CD14-positive monocyte (primary cell): Measurements from ENCODE around the gene TMEM237. TPM values are rescaled to one million over a fixed set of nuclear protein-coding genes. Genes with fewer than 3 reads are reported as not detected.

Experiments used
- DNase-seq, 3 donors: peaks; one replicate each; pipeline ENCODE4 v3.0.0-alpha.2; 2011 to 2022
- H2AFZ ChIP-seq: 2 replicates; pipeline ENCODE4 v1.6.0; 2012; ENCODE audit warnings: mild to moderate bottlenecking, low read depth, low read length, inconsistent platforms; ENCODE audit not compliant: insufficient read depth, poor library complexity, severe bottlenecking
- H3K27ac ChIP-seq, 2 donors: 1 replicate in 1 of 2; 2 replicates in 1 of 2; pipeline ENCODE4 v1.5.1; 2012 to 2013; ENCODE audit warnings: low read length in 2 of 2, control low read depth in 1 of 2, inconsistent platforms in 1 of 2, low read depth in 1 of 2, mild to moderate bottlenecking in 1 of 2
- H3K27me3 ChIP-seq, 2 donors: one replicate each; pipeline versions ENCODE4 v1.6.0 to v1.6.1; 2011 to 2013; ENCODE audit warnings: low read length in 2 of 2; ENCODE audit not compliant: control insufficient read depth in 2 of 2, insufficient read depth in 2 of 2
- H3K36me3 ChIP-seq, 2 donors: replicated peaks in 1 of 2; 1 replicate in 1 of 2; 2 replicates in 1 of 2; pipeline versions ENCODE4 v1.5.1 to v1.6.1; 2012 to 2013; ENCODE audit warnings: low read length in 2 of 2, control low read depth in 1 of 2, inconsistent platforms in 1 of 2, mild to moderate bottlenecking in 1 of 2; ENCODE audit not compliant: insufficient read depth in 2 of 2, control insufficient read depth in 1 of 2
- H3K4me1 ChIP-seq, 2 donors: 1 replicate in 1 of 2; 2 replicates in 1 of 2; pipeline versions ENCODE4 v1.5.1 to v1.6.1; 2012 to 2013; ENCODE audit warnings: low read length in 2 of 2, control low read depth in 1 of 2, inconsistent platforms in 1 of 2, mild to moderate bottlenecking in 1 of 2, moderate library complexity in 1 of 2; ENCODE audit not compliant: insufficient read depth in 2 of 2, control insufficient read depth in 1 of 2
- H3K4me2 ChIP-seq: replicated peaks from 2 replicates; pipeline ENCODE3; 2012; ENCODE audit warnings: low read length, moderate library complexity, mild to moderate bottlenecking; ENCODE audit not compliant: poor library complexity, severe bottlenecking; ENCODE audit errors: extremely low read depth
- H3K4me3 ChIP-seq, 3 experiments: fragments of 200-600 bp in 1 of 3; sonication (generic) in 1 of 3; replicated peaks in 1 of 3; 1 replicate in 2 of 3; 2 replicates in 1 of 3; pipeline ENCODE4 v1.5.1; 2011 to 2013; ENCODE audit warnings: low read length in 3 of 3, mild to moderate bottlenecking in 3 of 3, control low read depth in 2 of 3, low read depth in 2 of 3, inconsistent platforms in 1 of 3, moderate library complexity in 1 of 3
- H3K79me2 ChIP-seq: 2 replicates; pipeline ENCODE4 v1.6.0; 2012; ENCODE audit warnings: mild to moderate bottlenecking, control low read depth, inconsistent platforms, low read length, moderate library complexity; ENCODE audit not compliant: insufficient read depth
- H3K9ac ChIP-seq: 2 replicates; pipeline ENCODE4 v1.6.0; 2017; ENCODE audit warnings: low read length, mild to moderate bottlenecking; ENCODE audit not compliant: insufficient read depth, poor library complexity, severe bottlenecking
- H3K9me3 ChIP-seq, 2 donors: replicated peaks in 1 of 2; 1 replicate in 1 of 2; 2 replicates in 1 of 2; pipeline versions ENCODE4 v1.5.1 to v1.6.1; 2012 to 2013; ENCODE audit warnings: low read length in 2 of 2, control low read depth in 1 of 2; ENCODE audit not compliant: control insufficient read depth in 1 of 2, insufficient read depth in 1 of 2
- H4K20me1 ChIP-seq: 2 replicates; pipeline ENCODE4 v1.6.0; 2012; ENCODE audit warnings: mild to moderate bottlenecking, low read length, control low read depth, moderate library complexity; ENCODE audit not compliant: insufficient read depth
- H3K27ac Mint-ChIP-seq, 7 donors: one replicate each; pipeline ENCODE4 v1.8.0; 2020; ENCODE audit warnings: mild to moderate bottlenecking in 7 of 7, mixed read lengths in 7 of 7, moderate library complexity in 6 of 7, inconsistent platforms in 2 of 7
- H3K27me3 Mint-ChIP-seq, 3 donors: one replicate each; pipeline ENCODE4 v1.8.0; 2021 to 2022; ENCODE audit warnings: low read depth in 3 of 3, mild to moderate bottlenecking in 3 of 3, mixed read lengths in 3 of 3, moderate library complexity in 3 of 3, inconsistent platforms in 1 of 3
- H3K36me3 Mint-ChIP-seq, 2 donors: one replicate each; pipeline ENCODE4 v1.8.0; 2020; ENCODE audit warnings: mixed read lengths in 2 of 2, inconsistent platforms in 1 of 2, mild to moderate bottlenecking in 1 of 2
- H3K4me1 Mint-ChIP-seq: one replicate; pipeline ENCODE4 v1.8.0; 2020; ENCODE audit warnings: mild to moderate bottlenecking, mixed read lengths
- H3K4me3 Mint-ChIP-seq, 2 donors: one replicate each; pipeline ENCODE4 v1.8.0; 2020; ENCODE audit warnings: mild to moderate bottlenecking in 2 of 2, mixed read lengths in 2 of 2, moderate library complexity in 1 of 2
- H3K9me3 Mint-ChIP-seq, 7 donors: one replicate each; pipeline ENCODE4 v1.8.0; 2020 to 2022; ENCODE audit warnings: mixed read lengths in 7 of 7, mild to moderate bottlenecking in 6 of 7, moderate library complexity in 6 of 7, inconsistent platforms in 2 of 7
- CTCF ChIP-seq: fragments of 200-600 bp; IDR thresholded peaks from one replicate; pipeline ENCODE4 v1.8.0; 2022; ENCODE audit warnings: antibody characterized with exemption, mild to moderate bottlenecking
- WGBS: methylation state at CpG from one replicate; pipeline ENCODE4 v1.1.5; 2013; ENCODE audit warnings: missing lambda C conversion rate; ENCODE audit not compliant: insufficient coverage; 5-methylcytosine and 5-hydroxymethylcytosine counted together
- intact Hi-C, 2 donors: fragments of 100-400 bp; cut with micrococcal nuclease; formaldehyde crosslinking; loops; one replicate each; pipeline versions ENCODE4 v1.15.0 to v1.15.1; 2023
- polyA plus RNA-seq, 3 donors: library from polyadenylated mRNA; depleted of rRNA in 1 of 3; unstranded in 2 of 3; stranded (reverse) in 1 of 3; fragments of 300-500 nt in 2 of 3; fragments of >200 nt in 1 of 3; fragmentation: Illumina TruSeq in 2 of 3; gene quantifications; 1 replicate in 2 of 3; 2 replicates in 1 of 3; pipeline ENCODE4 v1.2.3, GENCODE V29; 2012 to 2021

TMEM237 gene
- polyA plus RNA-seq, 3 donors, result 0.33 to 1.0 (median 0.53) TPM

- Mint-ChIP-seq H3K27ac (peak overlapping the region in 1 of 7 donors; percentile 40), H3K9me3 (peaks cover 0 to 2% (median 0%) of the 10 kb centered on the region in 7 donors), H3K36me3 (no peaks in the 10 kb centered on the region), H3K27me3 (peaks cover 0 to 2% (median 1%) of the 10 kb centered on the region in 3 donors), H3K4me3 (no peak overlapping the region), H3K4me1 (peaks cover 30% of the 10 kb centered on the region)
- no peaks in the 10 kb centered on the region for H3K79me2 ChIP-seq
- no peak overlapping the region for H3K4me3 ChIP-seq
- H3K4me2 ChIP-seq, result no peak overlapping the region
- H3K27me3 ChIP-seq, result no peaks in the 10 kb centered on the region
- H3K4me1 ChIP-seq, result peaks cover 24 to 30% of the 10 kb centered on the region in 2 donors
- no peaks in the 10 kb centered on the region for H3K36me3 ChIP-seq
- no peak overlapping the region for H3K27ac ChIP-seq
- H4K20me1 ChIP-seq, result no peaks in the 10 kb centered on the region
- no peak overlapping the region for H3K9ac ChIP-seq
- H2AFZ ChIP-seq, result no peak overlapping the region
- no peaks in the 10 kb centered on the region for H3K9me3 ChIP-seq
- WGBS, result no CpG with 5 or more reads among the region's 4 CpGs
- DNase-seq, result no peak
- no peak for TF ChIP-seq CTCF
- intact Hi-C loops, result no loop called here
Measured at GRCh38 chr2:201579536-201579935, 63.8 kb downstream of the TMEM237 start.

GRCh38 chr2:201575971-201576370, 67.3 kb downstream of the TMEM237 start:
- H3K4me3 ChIP-seq, result no peak overlapping the region
- Mint-ChIP-seq H3K36me3 (no peaks in the 10 kb centered on the region), H3K4me1 (peaks cover 44% of the 10 kb centered on the region), H3K9me3 (no peaks in the 10 kb centered on the region), H3K27ac (no peak overlapping the region), H3K27me3 (peaks cover 0 to 1% (median 0%) of the 10 kb centered on the region in 3 donors), H3K4me3 (no peak overlapping the region)
- no peaks in the 10 kb centered on the region for H4K20me1 ChIP-seq
- no peak for DNase-seq
- peaks cover 46% of the 10 kb centered on the region in 2 donors for H3K4me1 ChIP-seq
- 100% methylated on average over 1 of the region's 3 CpGs for WGBS
- no peak for TF ChIP-seq CTCF
- no peak overlapping the region for H3K9ac ChIP-seq
- no peak overlapping the region for H2AFZ ChIP-seq
- H3K27me3 ChIP-seq, result no peaks in the 10 kb centered on the region
- H3K9me3 ChIP-seq, result no peaks in the 10 kb centered on the region
- no peak overlapping the region for H3K27ac ChIP-seq
- no peaks in the 10 kb centered on the region for H3K79me2 ChIP-seq
- intact Hi-C loops, result no loop called here
- H3K4me2 ChIP-seq, result no peak overlapping the region
- no peaks in the 10 kb centered on the region for H3K36me3 ChIP-seq
